ENCODE results near the gene EML5. TPM values are rescaled to one million over a fixed set of nuclear protein-coding genes. Genes with fewer than 3 reads are reported as not detected.
"Not testable (repeated sequence)": the region's sequence is repeated elsewhere in the genome, so short reads cannot be mapped to it uniquely, and the experiment has no call there.

Gene EML5
- polyA plus RNA-seq, 2 donors = 0.31 to 0.41 TPM

GRCh38 chr14:88829685-88830302 is 37.0 kb upstream of the EML5 start:
- Histone ChIP-seq H3K27me3 (ENCODE audit: control insufficient read depth in 1 of 2, insufficient read depth in 2 of 2, low read length in 2 of 2) (no peaks in the 10 kb centered on the region), H3K4me3 (ENCODE audit: low read depth in 1 of 2, low read length in 2 of 2) (no peak overlapping the region), H3K4me1 (ENCODE audit: control insufficient read depth in 2 of 2, insufficient read depth in 2 of 2, low read length in 1 of 2) (no peaks in the 10 kb centered on the region), H3K27ac (ENCODE audit: low read depth in 2 of 2, low read length in 1 of 2) (no peak overlapping the region), H3K36me3 (ENCODE audit: control insufficient read depth in 2 of 2, insufficient read depth in 2 of 2, low read length in 1 of 2) (no peaks in the 10 kb centered on the region), H3K9me3 (ENCODE audit: control insufficient read depth in 2 of 2, insufficient read depth in 1 of 2, low read depth in 1 of 2, low read length in 1 of 2) (no peaks in the 10 kb centered on the region)
- 75 to 76% methylated on average over 4 of the region's 4 CpGs for WGBS, 2 donors

DNA sequence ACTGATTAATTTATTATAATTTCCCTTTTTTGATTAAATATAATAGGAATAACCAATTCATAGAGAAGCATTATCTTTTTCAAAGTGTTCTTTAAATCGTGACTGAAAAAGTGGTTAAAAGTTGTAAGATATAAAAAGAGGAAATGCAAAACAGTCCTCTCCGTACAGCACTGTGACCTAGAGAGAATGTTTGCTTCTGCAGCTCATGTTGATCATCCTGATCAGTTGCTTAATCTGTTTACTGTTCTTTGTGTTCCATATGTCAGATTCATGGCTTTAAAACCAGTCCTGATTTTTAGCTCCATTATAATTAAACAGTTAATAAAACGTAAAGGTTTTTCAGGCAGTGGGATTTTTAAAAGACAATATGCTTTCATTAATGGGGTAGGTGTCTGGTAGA is 36.4 kb upstream of the EML5 start:
- 45 to 61% methylated on average over 3 of the region's 3 CpGs for WGBS, 2 donors
- Histone ChIP-seq H3K27ac (ENCODE audit: low read depth in 2 of 2, low read length in 1 of 2) (no peak overlapping the region), H3K4me1 (ENCODE audit: control insufficient read depth in 2 of 2, insufficient read depth in 2 of 2, low read length in 1 of 2) (no peaks in the 10 kb centered on the region), H3K9me3 (ENCODE audit: control insufficient read depth in 2 of 2, insufficient read depth in 1 of 2, low read depth in 1 of 2, low read length in 1 of 2) (no peaks in the 10 kb centered on the region), H3K4me3 (ENCODE audit: low read depth in 1 of 2, low read length in 2 of 2) (no peak overlapping the region), H3K36me3 (ENCODE audit: control insufficient read depth in 2 of 2, insufficient read depth in 2 of 2, low read length in 1 of 2) (no peaks in the 10 kb centered on the region), H3K27me3 (ENCODE audit: control insufficient read depth in 1 of 2, insufficient read depth in 2 of 2, low read length in 2 of 2) (no peaks in the 10 kb centered on the region)

DNA sequence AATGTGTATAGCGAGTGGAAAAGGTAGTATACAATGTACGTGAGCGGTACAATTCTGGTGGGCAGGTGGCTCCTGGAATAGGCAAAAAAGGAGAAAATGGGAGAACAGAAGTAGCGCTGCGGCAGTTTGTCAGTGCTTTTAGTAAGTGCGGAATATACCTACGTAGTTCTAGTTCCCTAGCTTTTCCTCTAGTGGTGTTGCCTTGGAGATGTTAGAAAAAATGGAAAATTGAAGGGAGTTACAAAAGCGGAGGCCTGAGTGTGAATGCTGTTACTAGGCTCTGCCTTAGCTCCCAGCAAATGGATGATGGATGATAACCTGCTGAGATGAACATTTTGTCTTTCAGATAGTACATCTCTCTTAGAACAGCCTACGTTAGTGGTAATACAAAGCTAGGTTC is 32.8 kb upstream of the EML5 start:
- no peaks in the 10 kb centered on the region for H3K9me3 ChIP-seq (ENCODE audit: control insufficient read depth in 2 of 2, insufficient read depth in 1 of 2, low read depth in 1 of 2, low read length in 1 of 2)
- no peak overlapping the region for H3K27ac ChIP-seq (ENCODE audit: low read depth in 2 of 2, low read length in 1 of 2)

DNA sequence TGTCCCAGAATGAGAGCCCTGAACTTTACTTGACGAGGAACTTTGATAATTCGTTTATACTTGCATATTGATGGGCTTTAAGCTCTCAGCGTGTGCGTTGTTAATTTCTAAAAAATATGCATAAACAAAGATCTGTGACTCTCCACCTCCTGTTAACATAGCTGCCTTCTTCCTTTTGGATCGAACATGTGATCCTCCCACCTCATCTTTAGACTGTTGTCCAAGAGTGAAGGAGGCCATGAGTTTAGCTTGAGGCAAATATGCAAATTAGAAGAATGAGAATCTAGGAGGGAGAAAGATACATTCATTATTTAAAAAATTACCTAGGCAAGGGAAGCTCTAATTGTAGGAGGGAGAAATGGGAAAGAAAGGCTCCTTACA is 32.3 kb upstream of the EML5 start:
- Histone ChIP-seq H3K27ac (ENCODE audit: low read depth in 2 of 2, low read length in 1 of 2) (peak overlapping the region in 1 of 2 donors; percentile 83), H3K4me1 (ENCODE audit: control insufficient read depth in 2 of 2, insufficient read depth in 2 of 2, low read length in 1 of 2) (no peaks in the 10 kb centered on the region), H3K27me3 (ENCODE audit: control insufficient read depth in 1 of 2, insufficient read depth in 2 of 2, low read length in 2 of 2) (no peaks in the 10 kb centered on the region), H3K36me3 (ENCODE audit: control insufficient read depth in 2 of 2, insufficient read depth in 2 of 2, low read length in 1 of 2) (no peaks in the 10 kb centered on the region), H3K9me3 (ENCODE audit: control insufficient read depth in 2 of 2, insufficient read depth in 1 of 2, low read depth in 1 of 2, low read length in 1 of 2) (no peaks in the 10 kb centered on the region), H3K4me3 (ENCODE audit: low read depth in 1 of 2, low read length in 2 of 2) (peak overlapping the region; percentile 79 to 81)
- 4 to 7% methylated on average over 5 of the region's 5 CpGs for WGBS, 2 donors

More for the DNA sequence above, 32.8 kb upstream of the EML5 start:
- peak overlapping the region in 1 of 2 donors; percentile 81 for H3K4me3 ChIP-seq (ENCODE audit: low read depth in 1 of 2, low read length in 2 of 2)
- H3K4me1 ChIP-seq (ENCODE audit: control insufficient read depth in 2 of 2, insufficient read depth in 2 of 2, low read length in 1 of 2) = no peaks in the 10 kb centered on the region
- H3K27me3 ChIP-seq (ENCODE audit: control insufficient read depth in 1 of 2, insufficient read depth in 2 of 2, low read length in 2 of 2) = no peaks in the 10 kb centered on the region
- no peaks in the 10 kb centered on the region for H3K36me3 ChIP-seq (ENCODE audit: control insufficient read depth in 2 of 2, insufficient read depth in 2 of 2, low read length in 1 of 2)
- WGBS, 2 donors = 91 to 92% methylated on average over 9 of the region's 9 CpGs

- Histone ChIP-seq H3K4me3 (ENCODE audit: low read depth in 1 of 2, low read length in 2 of 2) (peak within 1 kb of the TSS; percentile 79 to 81), H3K36me3 (ENCODE audit: control insufficient read depth in 2 of 2, insufficient read depth in 2 of 2, low read length in 1 of 2) (no peaks in the 10 kb centered on the region), H3K4me1 (ENCODE audit: control insufficient read depth in 2 of 2, insufficient read depth in 2 of 2, low read length in 1 of 2) (no peaks in the 10 kb centered on the region), H3K9me3 (ENCODE audit: control insufficient read depth in 2 of 2, insufficient read depth in 1 of 2, low read depth in 1 of 2, low read length in 1 of 2) (no peaks in the 10 kb centered on the region), H3K27ac (ENCODE audit: low read depth in 2 of 2, low read length in 1 of 2) (peak within 1 kb of the TSS; percentile 81 to 83), H3K27me3 (ENCODE audit: control insufficient read depth in 1 of 2, insufficient read depth in 2 of 2, low read length in 2 of 2) (no peaks in the 10 kb centered on the region)
- WGBS, 2 donors = 1% methylated on average over 50 of the region's 50 CpGs
Observed at GRCh38 chr14:88824314-88825077, 31.7 kb upstream of the EML5 start, which contains the start of gene TTC8. TTC8 (plus strand) TSS chr14:88824651; CDS start chr14:88824708, 57 bp downstream.

- Histone ChIP-seq H3K36me3 (ENCODE audit: control insufficient read depth in 2 of 2, insufficient read depth in 2 of 2, low read length in 1 of 2) (no peaks in the 10 kb centered on the region), H3K27me3 (ENCODE audit: control insufficient read depth in 1 of 2, insufficient read depth in 2 of 2, low read length in 2 of 2) (no peaks in the 10 kb centered on the region), H3K4me1 (ENCODE audit: control insufficient read depth in 2 of 2, insufficient read depth in 2 of 2, low read length in 1 of 2) (no peaks in the 10 kb centered on the region), H3K27ac (ENCODE audit: low read depth in 2 of 2, low read length in 1 of 2) (peak overlapping the region; percentile 81 to 83), H3K9me3 (ENCODE audit: control insufficient read depth in 2 of 2, insufficient read depth in 1 of 2, low read depth in 1 of 2, low read length in 1 of 2) (no peaks in the 10 kb centered on the region), H3K4me3 (ENCODE audit: low read depth in 1 of 2, low read length in 2 of 2) (peak overlapping the region; percentile 79 to 81)
- WGBS, 2 donors = 5 to 6% methylated on average over 9 of the region's 9 CpGs
Observed at GRCh38 chr14:88823968-88824313, 31.2 kb upstream of the EML5 start.

- 70 to 73% methylated on average over 2 of the region's 2 CpGs for WGBS, 2 donors
- Histone ChIP-seq H3K9me3 (ENCODE audit: control insufficient read depth in 2 of 2, insufficient read depth in 1 of 2, low read depth in 1 of 2, low read length in 1 of 2) (no peaks in the 10 kb centered on the region), H3K36me3 (ENCODE audit: control insufficient read depth in 2 of 2, insufficient read depth in 2 of 2, low read length in 1 of 2) (no peaks in the 10 kb centered on the region), H3K4me3 (ENCODE audit: low read depth in 1 of 2, low read length in 2 of 2) (no peak overlapping the region), H3K4me1 (ENCODE audit: control insufficient read depth in 2 of 2, insufficient read depth in 2 of 2, low read length in 1 of 2) (no peaks in the 10 kb centered on the region), H3K27ac (ENCODE audit: low read depth in 2 of 2, low read length in 1 of 2) (no peak overlapping the region), H3K27me3 (ENCODE audit: control insufficient read depth in 1 of 2, insufficient read depth in 2 of 2, low read length in 2 of 2) (no peaks in the 10 kb centered on the region)
Observed at GRCh38 chr14:88821888-88822287, 29.1 kb upstream of the EML5 start.

- no peak overlapping the region for H3K27ac ChIP-seq (ENCODE audit: low read depth in 2 of 2, low read length in 1 of 2)
- no peaks in the 10 kb centered on the region for H3K36me3 ChIP-seq (ENCODE audit: control insufficient read depth in 2 of 2, insufficient read depth in 2 of 2, low read length in 1 of 2)
- 89 to 91% methylated on average over 2 of the region's 2 CpGs for WGBS, 2 donors
- no peaks in the 10 kb centered on the region for H3K9me3 ChIP-seq (ENCODE audit: control insufficient read depth in 2 of 2, insufficient read depth in 1 of 2, low read depth in 1 of 2, low read length in 1 of 2)
- H3K4me3 ChIP-seq (ENCODE audit: low read depth in 1 of 2, low read length in 2 of 2) = no peak overlapping the region
- H3K4me1 ChIP-seq (ENCODE audit: control insufficient read depth in 2 of 2, insufficient read depth in 2 of 2, low read length in 1 of 2) = no peaks in the 10 kb centered on the region
- no peaks in the 10 kb centered on the region for H3K27me3 ChIP-seq (ENCODE audit: control insufficient read depth in 1 of 2, insufficient read depth in 2 of 2, low read length in 2 of 2)
Observed at GRCh38 chr14:88821378-88821777, 28.6 kb upstream of the EML5 start.

DNA sequence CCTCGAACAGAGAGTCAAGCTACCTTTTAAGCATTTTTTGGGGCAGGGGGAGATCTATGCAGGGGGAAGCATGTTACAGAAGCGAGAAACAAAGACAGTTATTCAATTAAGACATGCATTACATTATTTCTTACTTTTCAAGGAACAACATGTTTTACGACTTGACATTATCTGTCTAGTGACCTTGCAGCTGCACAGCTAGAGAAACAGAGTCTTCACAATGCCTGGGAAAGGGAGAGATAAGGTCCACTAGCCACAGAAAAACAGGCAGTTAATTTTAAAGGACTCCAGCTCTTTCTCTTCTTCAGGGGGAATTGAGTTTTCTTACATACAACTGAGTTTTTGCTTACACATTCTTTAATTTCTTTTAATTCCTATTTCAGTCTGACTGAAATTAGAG is 26.9 kb upstream of the EML5 start:
- not testable (repeated sequence) for H3K27me3 ChIP-seq (ENCODE audit: control insufficient read depth in 1 of 2, insufficient read depth in 2 of 2, low read length in 2 of 2); H3K36me3 ChIP-seq (ENCODE audit: control insufficient read depth in 2 of 2, insufficient read depth in 2 of 2, low read length in 1 of 2); H3K4me1 ChIP-seq (ENCODE audit: control insufficient read depth in 2 of 2, insufficient read depth in 2 of 2, low read length in 1 of 2); H3K4me3 ChIP-seq (ENCODE audit: low read depth in 1 of 2, low read length in 2 of 2); H3K27ac ChIP-seq (ENCODE audit: low read depth in 2 of 2, low read length in 1 of 2); H3K9me3 ChIP-seq (ENCODE audit: control insufficient read depth in 2 of 2, insufficient read depth in 1 of 2, low read depth in 1 of 2, low read length in 1 of 2)
- WGBS, 2 donors = 59 to 68% methylated on average over 3 of the region's 3 CpGs

DNA sequence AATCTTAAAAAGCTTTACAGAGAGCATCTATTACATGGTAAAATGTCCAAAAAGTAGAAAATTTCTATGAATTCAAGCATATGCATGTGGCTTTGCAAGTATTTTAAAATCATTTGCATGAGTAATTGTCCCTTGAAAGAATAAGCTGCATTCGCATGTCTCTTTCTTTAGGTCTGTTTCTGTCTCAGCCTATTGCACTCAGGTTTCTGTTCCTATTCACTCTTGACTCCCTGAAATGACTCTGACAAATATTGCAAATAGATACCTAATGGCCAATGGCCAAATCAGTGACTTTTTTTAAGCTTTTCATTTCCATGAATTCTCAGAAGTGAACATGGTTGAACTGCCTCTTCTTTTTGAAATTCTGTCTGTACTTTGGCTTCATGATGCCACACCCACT is 25.3 kb upstream of the EML5 start:
- Histone ChIP-seq H3K9me3 (ENCODE audit: control insufficient read depth in 2 of 2, insufficient read depth in 1 of 2, low read depth in 1 of 2, low read length in 1 of 2) (no peaks in the 10 kb centered on the region), H3K27ac (ENCODE audit: low read depth in 2 of 2, low read length in 1 of 2) (no peak overlapping the region), H3K36me3 (ENCODE audit: control insufficient read depth in 2 of 2, insufficient read depth in 2 of 2, low read length in 1 of 2) (no peaks in the 10 kb centered on the region), H3K27me3 (ENCODE audit: control insufficient read depth in 1 of 2, insufficient read depth in 2 of 2, low read length in 2 of 2) (no peaks in the 10 kb centered on the region), H3K4me3 (ENCODE audit: low read depth in 1 of 2, low read length in 2 of 2) (no peak overlapping the region), H3K4me1 (ENCODE audit: control insufficient read depth in 2 of 2, insufficient read depth in 2 of 2, low read length in 1 of 2) (no peaks in the 10 kb centered on the region)
- 94 to 100% methylated on average over 1 of the region's 1 CpG for WGBS, 2 donors
